A673 (cell line): ENCODE measurements around the gene KRTAP20-3. TPM values are rescaled to one million over a fixed set of nuclear protein-coding genes. Genes with fewer than 3 reads are reported as not detected.

ENCODE experiments used
- BruUV-seq: library from RNA; stranded (reverse); fragments of 400-500 nt; replicated peaks from 2 replicates; lab custom pipeline; 2021; lab: Mats Ljungman, UMichigan
- CTCF ChIA-PET: fragments of 300-600 bp; sonication (Branson Sonifier 250); formaldehyde crosslinking; loops from one replicate; lab custom pipeline; 2022; ENCODE audit warnings: antibody characterized with exemption; lab: Charles Lee
- POLR2A ChIA-PET: fragments of 300-600 bp; sonication (Branson Sonifier 250); formaldehyde crosslinking; loops from one replicate; lab custom pipeline; 2022; ENCODE audit warnings: antibody characterized with exemption; ENCODE audit not compliant: low non-redundant PET; lab: Charles Lee
- DNase-seq: peaks from one replicate; pipeline ENCODE4 v3.0.0-alpha.2; 2015; ENCODE audit warnings: low spot score
- H3K27ac ChIP-seq: fragments of 200-600 bp; sonication (generic); 2 replicates; pipeline ENCODE4 v1.5.1; 2016; ENCODE audit warnings: mixed run types, low read depth, mild to moderate bottlenecking, mixed read lengths, antibody characterized with exemption, low read length; ENCODE audit not compliant: poor library complexity, severe bottlenecking
- H3K27me3 ChIP-seq: fragments of 200-600 bp; sonication (generic); replicated peaks from 2 replicates; pipeline ENCODE4 v1.6.1; 2017; ENCODE audit warnings: mixed run types, low read depth, mild to moderate bottlenecking, mixed read lengths, antibody characterized with exemption, low read length; ENCODE audit not compliant: insufficient read depth, poor library complexity
- H3K36me3 ChIP-seq: fragments of 200-600 bp; sonication (generic); 2 replicates; pipeline ENCODE4 v1.6.1; 2016; ENCODE audit warnings: mixed run types, mild to moderate bottlenecking, mixed read lengths, antibody characterized with exemption, low read length; ENCODE audit not compliant: insufficient read depth, poor library complexity, severe bottlenecking
- H3K4me1 ChIP-seq: fragments of 200-600 bp; sonication (generic); 2 replicates; pipeline ENCODE4 v1.6.1; 2017; ENCODE audit warnings: mixed run types, mild to moderate bottlenecking, mixed read lengths, antibody characterized with exemption, low read length; ENCODE audit not compliant: insufficient read depth, poor library complexity, severe bottlenecking
- H3K4me3 ChIP-seq: fragments of 200-600 bp; sonication (generic); 2 replicates; pipeline ENCODE4 v1.5.1; 2016; ENCODE audit warnings: low read depth, mixed run types, mild to moderate bottlenecking, mixed read lengths, low read length; ENCODE audit not compliant: poor library complexity, severe bottlenecking
- H3K9me3 ChIP-seq: fragments of 200-600 bp; sonication (generic); 2 replicates; pipeline ENCODE4 v1.6.1; 2016; ENCODE audit warnings: mixed run types, low read depth, mild to moderate bottlenecking, mixed read lengths, antibody characterized with exemption, low read length; ENCODE audit not compliant: poor library complexity, severe bottlenecking
- EZH2 ChIP-seq: fragments of 200-600 bp; sonication (generic); IDR thresholded peaks from 2 replicates; pipeline ENCODE4 v1.6.1; 2017; ENCODE audit warnings: borderline replicate concordance, low read depth, mild to moderate bottlenecking, mixed read lengths, antibody characterized with exemption, low read length; ENCODE audit not compliant: poor library complexity, severe bottlenecking
- intact Hi-C: fragments of 100-400 bp; cut with micrococcal nuclease; formaldehyde crosslinking; loops from one replicate; pipeline ENCODE4 v1.10.0; 2022; ENCODE audit not compliant: unreplicated experiment
- total RNA-seq: library from RNA; stranded (reverse); gene quantifications from 2 replicates; pipeline ENCODE4 v1.2.3, GENCODE V29; 2021
- TF ChIP-seq, protein P1 (sequence below): fragments of 300-800, 200-600 bp; sonication (generic); conservative IDR thresholded peaks from 2 replicates; pipeline ENCODE4 v1.5.1; 2017; ENCODE audit warnings: low read depth, mild to moderate bottlenecking, antibody characterized with exemption, low read length, moderate library complexity, mixed read lengths

KRTAP20-3 gene
- total RNA-seq, 1 experiment from 2014 or later: not detected

DNA sequence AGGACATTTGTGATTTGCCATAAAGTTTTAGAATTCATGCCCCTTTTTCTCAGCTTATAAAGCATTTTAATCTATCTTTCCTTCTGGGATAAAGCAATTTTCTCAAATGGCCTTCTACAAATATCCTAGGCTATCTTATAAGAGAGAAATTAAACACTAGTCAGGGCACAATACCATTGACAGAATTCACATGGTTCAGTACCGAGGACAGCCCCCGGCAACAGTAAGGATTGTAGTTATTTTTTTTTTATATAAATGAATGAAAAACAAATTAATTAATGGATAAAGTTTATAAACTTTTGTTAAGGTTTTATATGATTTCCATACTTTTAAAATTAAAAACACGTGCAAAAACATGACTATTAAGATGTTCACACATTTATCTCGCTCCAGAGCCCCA is 14.6 kb upstream of the KRTAP20-3 start:
- DNase-seq: no peak
- intact Hi-C loops: no loop called here
- H3K27me3 ChIP-seq: no peaks in the 10 kb centered on the region
- TF ChIP-seq, protein P1, sequence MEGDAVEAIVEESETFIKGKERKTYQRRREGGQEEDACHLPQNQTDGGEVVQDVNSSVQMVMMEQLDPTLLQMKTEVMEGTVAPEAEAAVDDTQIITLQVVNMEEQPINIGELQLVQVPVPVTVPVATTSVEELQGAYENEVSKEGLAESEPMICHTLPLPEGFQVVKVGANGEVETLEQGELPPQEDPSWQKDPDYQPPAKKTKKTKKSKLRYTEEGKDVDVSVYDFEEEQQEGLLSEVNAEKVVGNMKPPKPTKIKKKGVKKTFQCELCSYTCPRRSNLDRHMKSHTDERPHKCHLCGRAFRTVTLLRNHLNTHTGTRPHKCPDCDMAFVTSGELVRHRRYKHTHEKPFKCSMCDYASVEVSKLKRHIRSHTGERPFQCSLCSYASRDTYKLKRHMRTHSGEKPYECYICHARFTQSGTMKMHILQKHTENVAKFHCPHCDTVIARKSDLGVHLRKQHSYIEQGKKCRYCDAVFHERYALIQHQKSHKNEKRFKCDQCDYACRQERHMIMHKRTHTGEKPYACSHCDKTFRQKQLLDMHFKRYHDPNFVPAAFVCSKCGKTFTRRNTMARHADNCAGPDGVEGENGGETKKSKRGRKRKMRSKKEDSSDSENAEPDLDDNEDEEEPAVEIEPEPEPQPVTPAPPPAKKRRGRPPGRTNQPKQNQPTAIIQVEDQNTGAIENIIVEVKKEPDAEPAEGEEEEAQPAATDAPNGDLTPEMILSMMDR: no peak
- TF ChIP-seq EZH2: no peak
- no peaks in the 10 kb centered on the region for H3K9me3 ChIP-seq
- ChIA-PET POLR2A (no interaction called here), CTCF (no interaction called here)
- H3K4me1 ChIP-seq: no peaks in the 10 kb centered on the region
- H3K27ac ChIP-seq: no peak overlapping the region
- BruUV-seq: no TSS peak
- no peak overlapping the region for H3K4me3 ChIP-seq
- no peaks in the 10 kb centered on the region for H3K36me3 ChIP-seq

DNA sequence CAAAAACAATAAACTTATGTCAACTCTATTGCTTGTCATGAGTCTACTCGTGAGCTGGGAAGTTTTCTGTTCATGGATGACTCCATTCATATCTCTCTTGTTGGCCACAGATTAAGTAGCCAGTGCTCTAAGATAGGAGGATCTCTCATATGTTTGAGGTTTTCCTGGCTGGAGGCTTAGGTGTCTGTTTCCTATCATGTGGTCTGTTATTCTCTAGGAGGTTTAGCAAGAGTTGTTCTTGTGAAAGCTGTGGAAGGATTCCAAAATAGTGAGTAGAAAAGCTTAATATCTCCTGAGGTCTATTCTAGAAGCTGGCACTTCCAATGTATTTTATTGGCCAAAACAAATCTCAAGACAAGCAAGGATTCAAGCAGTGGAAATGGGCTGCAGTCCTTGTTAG is 13.5 kb upstream of the KRTAP20-3 start:
- no peak for DNase-seq
- TF ChIP-seq EZH2: no peak
- TF ChIP-seq, protein P1: no peak
- Histone ChIP-seq H3K27ac (no peak overlapping the region), H3K4me1 (no peaks in the 10 kb centered on the region), H3K9me3 (peaks cover 5% of the 10 kb centered on the region), H3K36me3 (no peaks in the 10 kb centered on the region), H3K27me3 (no peaks in the 10 kb centered on the region), H3K4me3 (no peak overlapping the region)
- intact Hi-C loops: no loop called here
- CTCF ChIA-PET: no interaction called here
- POLR2A ChIA-PET: no interaction called here
- BruUV-seq: no TSS peak

DNA sequence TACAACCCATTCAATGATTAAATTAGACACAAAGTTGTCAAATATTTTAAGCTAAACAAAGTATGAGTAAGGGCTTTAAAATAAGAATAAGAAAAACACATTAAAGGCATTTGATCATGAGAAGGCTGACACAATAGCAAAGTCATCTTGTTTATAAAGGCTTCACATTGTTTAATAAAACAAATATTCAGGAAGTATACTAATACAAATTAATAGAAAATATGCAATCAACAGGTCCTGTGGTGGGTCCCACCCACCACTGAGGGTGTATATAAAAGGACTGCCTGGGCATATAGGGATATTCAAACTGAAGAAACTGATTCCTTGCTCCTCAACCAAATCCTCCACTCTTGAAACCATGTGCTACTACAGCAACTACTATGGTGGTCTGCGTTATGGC is 7.8 kb upstream of the KRTAP20-3 start, which contains the start of gene KRTAP20-2:
Gene KRTAP20-2, plus strand, starts transcription at position 301 of the 400 bp plus-strand sequence. Its CDS starts 58 bp downstream, at position 359.
- H3K9me3 ChIP-seq: peaks cover 19% of the 10 kb centered on the region
- ChIA-PET POLR2A (no interaction called here), CTCF (no interaction called here)
- no peaks in the 10 kb centered on the region for H3K36me3 ChIP-seq
- intact Hi-C loops: no loop called here
- TF ChIP-seq EZH2: no peak
- TF ChIP-seq, protein P1: no peak
- H3K4me3 ChIP-seq: no peak within 1 kb of the TSS
- no peaks in the 10 kb centered on the region for H3K4me1 ChIP-seq
- no TSS peak for BruUV-seq
- H3K27ac ChIP-seq: no peak within 1 kb of the TSS
- no peaks in the 10 kb centered on the region for H3K27me3 ChIP-seq
- no peak for DNase-seq
